DND-41 (cell line): Measurements from ENCODE around the gene PKDCC.

ENCODE experiments used
- ATAC-seq: fragments of 200-7000 bp; cut with Tn5 transposase; 3 replicates; pipeline ENCODE4 v1.9.1; 2021; ENCODE audit warnings: low read depth; ENCODE audit not compliant: insufficient read depth
- DNase-seq: peaks from one replicate; pipeline ENCODE4 v3.0.0-alpha.2; 2020
- H2AFZ ChIP-seq: 2 replicates; pipeline ENCODE4 v1.6.0; 2012; ENCODE audit warnings: low read depth, low read length
- H3K27ac ChIP-seq: 2 replicates; pipeline ENCODE4 v1.5.1; 2012; ENCODE audit warnings: low read length, inconsistent platforms
- H3K27me3 ChIP-seq: fragments of 200-600 bp; sonication (generic); 2 replicates; pipeline ENCODE4 v1.6.0; 2012; ENCODE audit warnings: low read length, mild to moderate bottlenecking, inconsistent platforms; ENCODE audit not compliant: insufficient read depth, poor library complexity
- H3K36me3 ChIP-seq: 2 replicates; pipeline ENCODE4 v1.5.1; 2012; ENCODE audit warnings: low read length, inconsistent platforms; ENCODE audit not compliant: insufficient read depth
- H3K4me1 ChIP-seq: 2 replicates; pipeline ENCODE4 v1.5.1; 2012; ENCODE audit warnings: mild to moderate bottlenecking, low read length; ENCODE audit not compliant: insufficient read depth
- H3K4me2 ChIP-seq: 2 replicates; pipeline ENCODE4 v1.6.0; 2012; ENCODE audit warnings: mild to moderate bottlenecking, moderate library complexity, low read length, inconsistent platforms; ENCODE audit not compliant: insufficient read depth
- H3K4me3 ChIP-seq, 2 experiments: fragments of 200-600 bp in 1 of 2; shearing (Covaris generic) in 1 of 2; 2 replicates each; pipeline ENCODE4 v1.5.1; 2012 to 2016; ENCODE audit warnings: inconsistent platforms in 2 of 2, low read length in 2 of 2, mild to moderate bottlenecking in 2 of 2, low read depth in 1 of 2, moderate library complexity in 1 of 2
- H3K79me2 ChIP-seq: 2 replicates; pipeline ENCODE4 v1.6.0; 2012; ENCODE audit warnings: low read length, inconsistent platforms; ENCODE audit not compliant: insufficient read depth
- H3K9ac ChIP-seq: 2 replicates; pipeline ENCODE4 v1.6.0; 2012; ENCODE audit warnings: low read depth, mild to moderate bottlenecking, inconsistent platforms, low read length, moderate library complexity
- H3K9me3 ChIP-seq: 2 replicates; pipeline ENCODE4 v1.5.1; 2012; ENCODE audit warnings: low read length, moderate library complexity, mild to moderate bottlenecking, inconsistent platforms; ENCODE audit not compliant: insufficient read depth, severe bottlenecking
- H4K20me1 ChIP-seq: 2 replicates; pipeline ENCODE4 v1.6.0; 2012; ENCODE audit warnings: low read length; ENCODE audit not compliant: insufficient read depth
- EZH2 ChIP-seq: IDR thresholded peaks from 3 replicates; pipeline ENCODE4 v1.6.1; 2012; ENCODE audit warnings: borderline replicate concordance, low read depth, mild to moderate bottlenecking, moderate library complexity, low read length, inconsistent platforms; ENCODE audit not compliant: severe bottlenecking
- TF ChIP-seq, protein P1 (sequence below): IDR thresholded peaks from 2 replicates; pipeline ENCODE4 v1.5.1; 2012; ENCODE audit warnings: borderline replicate concordance, low read length, moderate library complexity, mild to moderate bottlenecking; ENCODE audit not compliant: poor library complexity, severe bottlenecking; ENCODE audit errors: extremely low read depth

Gene PKDCC

GRCh38 chr2:42060718-42061619, 13.1 kb downstream of the PKDCC start:
- Histone ChIP-seq H3K9ac (no peak overlapping the region), H3K27me3 (peaks cover 33% of the 10 kb centered on the region), H3K4me3 (no peak overlapping the region), H3K4me2 (no peak overlapping the region), H3K4me1 (no peaks in the 10 kb centered on the region), H4K20me1 (no peaks in the 10 kb centered on the region), H3K36me3 (no peaks in the 10 kb centered on the region), H3K79me2 (no peaks in the 10 kb centered on the region), H3K27ac (no peak overlapping the region), H3K9me3 (no peaks in the 10 kb centered on the region), H2AFZ (no peak overlapping the region)
- TF ChIP-seq, protein P1, sequence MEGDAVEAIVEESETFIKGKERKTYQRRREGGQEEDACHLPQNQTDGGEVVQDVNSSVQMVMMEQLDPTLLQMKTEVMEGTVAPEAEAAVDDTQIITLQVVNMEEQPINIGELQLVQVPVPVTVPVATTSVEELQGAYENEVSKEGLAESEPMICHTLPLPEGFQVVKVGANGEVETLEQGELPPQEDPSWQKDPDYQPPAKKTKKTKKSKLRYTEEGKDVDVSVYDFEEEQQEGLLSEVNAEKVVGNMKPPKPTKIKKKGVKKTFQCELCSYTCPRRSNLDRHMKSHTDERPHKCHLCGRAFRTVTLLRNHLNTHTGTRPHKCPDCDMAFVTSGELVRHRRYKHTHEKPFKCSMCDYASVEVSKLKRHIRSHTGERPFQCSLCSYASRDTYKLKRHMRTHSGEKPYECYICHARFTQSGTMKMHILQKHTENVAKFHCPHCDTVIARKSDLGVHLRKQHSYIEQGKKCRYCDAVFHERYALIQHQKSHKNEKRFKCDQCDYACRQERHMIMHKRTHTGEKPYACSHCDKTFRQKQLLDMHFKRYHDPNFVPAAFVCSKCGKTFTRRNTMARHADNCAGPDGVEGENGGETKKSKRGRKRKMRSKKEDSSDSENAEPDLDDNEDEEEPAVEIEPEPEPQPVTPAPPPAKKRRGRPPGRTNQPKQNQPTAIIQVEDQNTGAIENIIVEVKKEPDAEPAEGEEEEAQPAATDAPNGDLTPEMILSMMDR, result no peak
- TF ChIP-seq EZH2, result no peak
- ATAC-seq (no peak), DNase-seq (no peak)

DNA sequence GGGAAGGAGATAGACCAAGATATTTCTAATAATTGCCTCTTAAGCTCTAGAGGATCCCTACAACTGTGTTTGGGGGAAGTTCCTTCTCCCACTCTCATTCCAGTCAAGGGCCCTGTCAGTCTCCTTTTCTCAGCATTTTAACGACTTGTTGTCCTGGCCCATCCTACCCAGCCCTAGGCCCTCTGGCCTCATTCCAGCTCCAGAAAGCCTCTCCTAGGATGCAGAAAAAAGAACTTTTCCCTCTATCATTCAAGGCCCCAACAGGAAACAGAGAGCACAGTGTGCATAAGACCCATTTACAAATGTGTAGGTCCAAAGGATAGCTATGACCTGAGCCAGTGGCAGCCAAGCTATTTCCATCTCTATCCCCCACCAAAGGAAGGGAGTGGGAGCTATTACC, 14.0 kb downstream of the PKDCC start:
- Histone ChIP-seq H3K4me2 (no peak overlapping the region), H3K27ac (no peak overlapping the region), H3K4me3 (no peak overlapping the region), H3K27me3 (peaks cover 24% of the 10 kb centered on the region), H3K36me3 (no peaks in the 10 kb centered on the region), H3K4me1 (no peaks in the 10 kb centered on the region), H2AFZ (no peak overlapping the region), H4K20me1 (no peaks in the 10 kb centered on the region), H3K79me2 (no peaks in the 10 kb centered on the region), H3K9ac (no peak overlapping the region), H3K9me3 (no peaks in the 10 kb centered on the region)
- no peak for ATAC-seq
- DNase-seq, result no peak
- TF ChIP-seq, protein P1, result no peak
- TF ChIP-seq EZH2, result no peak

GRCh38 chr2:42063431-42064171, 15.8 kb downstream of the PKDCC start:
- Histone ChIP-seq H3K27ac (no peak overlapping the region), H3K27me3 (peaks cover 21% of the 10 kb centered on the region), H3K4me1 (no peaks in the 10 kb centered on the region), H3K9ac (no peak overlapping the region), H3K36me3 (no peaks in the 10 kb centered on the region), H4K20me1 (no peaks in the 10 kb centered on the region), H3K79me2 (no peaks in the 10 kb centered on the region), H2AFZ (no peak overlapping the region), H3K9me3 (no peaks in the 10 kb centered on the region), H3K4me3 (no peak overlapping the region), H3K4me2 (no peak overlapping the region)
- TF ChIP-seq, protein P1, result no peak
- TF ChIP-seq EZH2, result no peak
- ATAC-seq (no peak), DNase-seq (no peak)
